Glomerular endothelial cell (primary cell): Measurements from ENCODE around the gene DYNC1I2. TPM values are rescaled to one million over a fixed set of nuclear protein-coding genes. Genes with fewer than 3 reads are reported as not detected.
A peak's percentile ranks its signal among the peaks of the same experiment; 100 is the strongest.
"Not testable (repeated sequence)": the region's sequence is repeated elsewhere in the genome, so short reads cannot be mapped to it uniquely, and the experiment has no call there.

Experiments
- DNase-seq: peaks from one replicate; pipeline ENCODE4 v3.0.0-alpha.2; 2011; ENCODE audit warnings: low read depth, low spot score; ENCODE audit errors: extremely low read depth
- total RNA-seq: library from RNA; depleted of rRNA; stranded (reverse); fragments of >200 nt; gene quantifications from 2 replicates; pipeline ENCODE4 v1.2.3, GENCODE V29; 2015

Gene DYNC1I2
- total RNA-seq, 1 donor from 2014 or later: 174 TPM

DNA sequence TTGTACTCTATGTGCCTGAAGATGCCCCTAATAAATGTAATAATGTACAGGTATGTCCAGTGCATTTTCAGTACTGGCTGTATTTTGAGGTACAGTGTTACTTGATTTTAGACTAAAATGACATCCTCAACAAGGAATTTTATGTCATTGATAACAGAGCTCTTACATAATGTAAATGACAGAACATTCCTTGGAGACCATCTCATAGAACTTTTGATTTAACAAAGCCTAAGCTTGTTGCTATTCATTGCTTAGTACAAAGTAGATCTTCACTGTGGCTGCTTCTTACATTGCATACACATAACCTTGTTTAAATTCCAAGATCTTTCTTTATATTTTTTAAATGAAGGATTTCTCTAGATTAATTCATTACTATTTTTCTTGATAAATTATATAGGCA, 24.1 kb downstream of the DYNC1I2 start:
- DNase-seq: no peak

DNA sequence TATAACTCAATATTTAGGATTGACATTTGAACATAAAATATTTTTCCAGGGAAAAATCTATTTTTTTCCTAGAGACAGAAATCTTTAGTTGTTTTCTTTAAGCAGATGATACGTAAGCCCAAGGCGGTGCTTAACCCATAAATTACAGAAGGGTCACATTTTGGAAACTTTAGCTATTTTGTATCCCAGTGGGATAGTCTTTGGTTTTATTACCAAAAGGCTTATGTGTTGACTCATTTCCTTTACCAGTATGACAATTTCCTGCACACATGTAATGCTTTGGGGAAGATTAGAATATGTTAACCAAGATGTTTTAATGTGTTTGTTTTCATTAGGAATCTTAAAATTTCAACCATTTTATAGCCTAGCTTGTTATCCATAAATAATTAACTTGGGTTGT, 24.8 kb downstream of the DYNC1I2 start:
- DNase-seq: peak; percentile 81

DNA sequence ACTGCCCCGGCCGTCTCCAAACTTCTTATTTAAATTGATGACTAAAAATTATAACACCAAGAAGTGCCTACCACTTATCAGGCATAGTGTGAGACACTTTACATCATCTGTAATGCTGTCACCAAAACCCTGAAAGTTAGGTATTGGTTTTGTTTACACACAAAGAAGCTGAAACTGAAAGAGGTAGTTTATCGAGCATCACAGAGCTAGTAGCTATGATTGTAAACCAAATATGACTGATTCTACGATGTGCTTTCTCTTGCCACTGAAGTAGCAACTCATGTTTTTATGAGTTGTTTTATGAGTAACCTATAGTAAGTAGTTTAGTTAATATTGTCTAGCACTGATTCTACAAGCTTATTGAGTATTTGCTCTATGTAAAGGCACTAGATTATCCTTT, 31.5 kb downstream of the DYNC1I2 start:
- no peak for DNase-seq

DNA sequence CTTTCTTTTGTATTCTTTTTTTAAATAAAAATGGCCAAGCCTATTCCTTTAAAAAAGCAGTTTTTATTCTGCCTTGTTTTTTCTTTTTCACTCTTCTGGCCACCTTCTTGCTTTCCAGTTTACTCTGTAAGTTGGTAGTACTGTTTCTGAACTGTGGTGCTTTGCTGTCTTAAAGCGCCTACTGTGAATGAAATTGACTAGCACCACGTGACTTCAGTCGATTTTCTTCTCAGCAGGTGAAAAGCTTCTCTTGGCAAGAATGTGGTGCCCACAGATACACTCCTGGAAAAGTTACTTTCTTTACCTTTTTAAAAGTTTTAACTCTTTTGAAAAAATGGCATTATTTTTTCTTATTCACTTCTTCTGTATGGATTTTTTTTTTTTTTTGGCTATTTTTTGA, 32.4 kb downstream of the DYNC1I2 start:
- DNase-seq: no peak

DNA sequence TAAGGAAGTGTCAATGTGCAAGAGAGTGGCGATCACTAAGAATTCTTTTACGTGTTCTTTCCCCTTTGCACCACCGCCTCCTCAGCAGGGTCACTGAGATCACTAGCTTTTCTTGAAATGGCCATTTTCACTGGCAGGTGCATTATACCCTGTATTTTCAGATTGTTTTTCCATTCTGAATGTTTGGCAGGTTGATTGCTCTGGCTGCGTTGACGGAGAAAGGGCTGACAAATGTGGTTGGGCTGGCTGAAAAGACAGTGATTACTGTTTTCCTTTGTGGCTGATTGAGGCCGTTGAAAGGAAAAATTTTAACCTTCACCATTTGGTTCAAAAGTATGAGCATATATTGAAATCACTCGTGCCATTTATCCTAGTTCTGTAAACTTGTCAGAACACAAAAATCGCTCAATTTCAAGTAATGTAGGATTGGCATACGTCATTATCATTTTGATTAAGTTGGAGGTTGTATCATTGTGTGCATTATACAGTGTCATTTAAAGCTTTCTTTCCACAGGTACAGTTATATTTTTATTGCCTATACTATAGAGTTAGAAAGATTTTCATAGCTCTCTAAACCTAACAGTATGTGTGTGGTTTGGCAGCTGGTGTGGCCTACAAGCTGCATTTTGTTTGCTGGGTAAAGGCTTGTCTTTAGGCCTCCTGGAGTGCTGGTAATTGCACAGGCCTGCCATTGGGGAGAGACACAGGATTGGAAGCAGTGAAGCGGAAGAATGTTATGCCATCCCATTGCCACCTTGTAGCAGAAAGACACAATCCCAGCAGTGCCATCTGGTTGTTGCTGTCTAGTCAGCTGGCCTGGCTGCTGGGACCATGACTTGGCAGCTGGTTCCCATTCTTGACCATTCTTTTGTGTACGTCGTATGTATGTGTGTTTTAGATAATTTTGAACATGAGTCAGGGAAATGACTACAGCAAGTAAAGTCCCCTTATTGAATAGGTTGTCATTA, 36.7 kb downstream of the DYNC1I2 start:
- DNase-seq: no peak

DNA sequence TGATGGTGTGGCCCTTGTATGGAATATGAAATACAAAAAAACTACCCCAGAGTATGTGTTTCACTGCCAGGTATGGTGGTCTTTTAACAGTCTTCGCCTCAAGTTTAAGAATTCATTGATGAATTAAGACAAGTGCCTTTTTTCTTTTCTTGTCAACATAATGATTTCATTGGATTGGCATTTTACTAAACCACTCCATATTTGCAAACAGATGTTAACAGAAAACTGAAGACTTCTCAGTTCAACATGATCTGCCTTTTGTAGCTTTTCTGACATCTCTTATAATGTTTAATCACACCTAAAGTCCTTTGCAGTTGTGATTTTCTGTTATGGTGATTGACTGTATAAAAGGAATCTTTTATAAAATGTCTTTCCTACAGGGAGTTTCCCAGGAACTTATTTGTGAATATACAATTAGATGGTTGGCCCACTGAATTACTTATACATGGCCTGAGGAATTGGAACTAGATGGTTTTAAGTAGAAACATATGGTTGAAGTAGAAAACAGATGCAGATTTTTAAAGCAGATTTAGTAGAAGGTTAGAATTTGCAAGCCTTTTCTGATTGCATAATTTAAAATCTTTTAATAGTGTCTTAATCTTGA, 39.7 kb downstream of the DYNC1I2 start:
- DNase-seq: no peak

DNA sequence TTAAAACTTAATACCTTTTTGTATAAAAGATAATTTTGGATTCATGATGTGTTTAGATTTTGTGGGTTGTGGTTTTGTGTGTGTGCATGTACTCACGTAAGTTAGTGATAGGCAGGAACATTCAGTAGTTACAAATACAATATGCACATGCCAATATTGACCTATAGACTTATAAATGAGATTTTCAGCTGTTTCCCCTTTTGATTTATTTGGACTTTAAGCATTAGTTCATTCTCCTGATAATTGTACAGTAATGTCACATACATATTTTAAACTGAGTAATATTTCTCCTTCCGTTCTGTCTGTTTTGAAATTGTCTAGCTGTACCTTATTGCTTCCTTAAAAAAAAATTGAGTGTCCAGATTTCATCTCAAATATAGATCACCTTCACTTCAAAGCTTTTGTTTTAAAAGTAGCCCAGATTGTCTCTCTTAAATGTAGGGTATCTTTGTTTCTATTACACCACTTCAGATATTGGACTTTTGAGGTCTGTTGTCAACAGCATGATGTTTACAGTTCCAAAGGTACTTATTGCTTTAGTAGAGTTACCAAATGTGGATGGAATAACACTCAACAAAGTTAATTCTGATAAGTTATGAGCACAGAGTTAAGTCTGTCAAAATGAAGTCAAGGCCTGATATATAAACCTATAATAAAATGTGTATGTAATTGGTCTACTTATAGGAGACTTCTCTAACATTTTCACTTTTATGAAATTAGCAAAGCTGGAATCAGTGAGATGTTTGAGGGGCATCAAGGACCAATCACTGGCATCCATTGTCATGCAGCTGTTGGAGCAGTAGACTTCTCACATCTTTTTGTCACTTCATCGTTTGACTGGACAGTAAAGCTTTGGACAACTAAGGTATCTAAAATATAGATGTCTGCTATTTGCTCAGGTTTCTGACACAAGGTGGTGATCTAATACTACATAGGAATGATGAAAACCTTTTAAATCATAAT, 42.0 kb downstream of the DYNC1I2 start:
- no peak for DNase-seq

DNA sequence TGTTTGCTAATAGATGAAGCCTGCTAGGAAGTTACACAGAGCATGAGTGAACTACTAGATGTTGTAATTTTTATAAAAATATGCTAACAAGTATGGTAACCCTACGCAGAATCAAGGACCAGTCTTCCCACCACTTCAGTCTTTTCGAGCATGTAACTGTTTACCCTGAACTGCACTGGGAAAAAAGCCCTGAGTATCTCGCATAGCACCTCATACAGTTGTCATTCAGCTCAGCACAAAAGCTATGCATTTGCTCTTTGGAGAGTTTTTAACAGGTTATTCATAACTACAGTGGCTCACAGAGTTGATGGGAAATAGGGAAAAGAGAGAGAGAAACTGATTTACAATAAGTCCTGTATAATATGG, 42.7 kb downstream of the DYNC1I2 start:
- no peak for DNase-seq

DNA sequence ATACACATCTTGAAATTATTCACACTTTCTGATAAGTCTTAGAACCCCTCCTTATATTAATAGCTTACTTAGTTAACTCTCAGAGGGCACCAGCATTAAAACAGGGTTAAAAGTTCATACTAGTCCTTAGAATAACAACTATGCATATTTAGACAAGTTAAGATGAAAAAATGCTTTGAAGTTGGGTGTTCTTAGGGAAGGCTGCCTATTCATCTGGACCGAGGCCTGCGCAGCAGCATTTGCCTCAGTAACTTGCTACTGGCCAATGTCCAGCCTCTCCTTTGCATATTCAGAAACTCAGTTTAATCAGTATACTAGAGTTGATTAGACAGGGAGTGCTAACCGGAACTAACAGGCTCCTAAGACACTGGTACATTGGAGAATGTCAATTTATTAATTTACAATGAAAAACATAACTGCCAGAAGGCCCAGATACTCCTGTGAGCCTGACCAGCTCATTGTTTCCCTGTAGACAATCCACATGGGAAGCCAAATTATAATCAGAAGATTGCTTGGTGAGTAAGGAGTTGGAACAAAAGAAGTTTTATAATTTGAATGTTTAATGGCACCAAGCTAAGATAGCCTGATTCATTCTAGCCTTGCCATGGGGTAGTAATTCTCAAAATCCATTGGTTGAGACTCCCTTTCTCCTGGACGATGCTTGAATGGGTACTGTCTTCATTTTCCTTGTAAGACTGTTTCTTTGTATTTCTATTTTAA, 48.9 kb downstream of the DYNC1I2 start:
- no peak for DNase-seq

DNA sequence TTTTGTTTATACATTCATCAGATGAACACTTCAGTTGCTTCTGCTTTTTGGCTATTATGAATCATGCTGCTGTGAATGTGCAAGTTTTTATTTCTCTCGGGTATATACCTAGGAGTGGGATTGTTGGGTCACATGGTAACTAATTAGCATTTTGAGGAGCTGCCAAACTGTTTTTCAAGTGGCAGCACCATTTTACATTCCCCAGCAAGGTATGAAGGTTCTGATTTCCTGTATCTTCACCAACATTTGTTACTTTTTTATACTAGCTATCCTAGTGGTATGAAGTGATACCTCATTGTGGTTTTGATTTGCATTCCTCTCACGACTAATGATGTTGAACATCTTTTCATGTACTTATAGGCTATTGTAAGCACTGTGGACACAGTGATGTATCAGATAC, 53.9 kb downstream of the DYNC1I2 start:
- no peak for DNase-seq

DNA sequence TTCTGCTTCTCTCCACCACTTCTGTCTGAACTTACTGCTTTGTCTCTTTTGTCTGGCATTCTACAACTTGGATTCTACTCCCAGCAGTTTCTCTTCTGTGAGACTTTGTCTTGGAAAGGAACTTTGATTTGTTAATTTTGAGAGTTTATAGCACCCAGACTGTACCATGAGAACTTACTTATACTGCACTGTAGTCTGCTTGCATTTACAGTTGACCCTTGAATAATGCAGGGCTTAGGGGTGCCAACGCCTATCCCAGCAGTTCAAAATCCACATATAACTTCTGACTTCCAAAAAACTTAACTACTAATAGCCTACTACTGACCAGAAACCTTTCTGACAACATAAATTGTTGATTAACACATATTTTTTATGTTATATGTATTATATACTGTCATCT, 55.5 kb downstream of the DYNC1I2 start:
- no peak for DNase-seq

DNA sequence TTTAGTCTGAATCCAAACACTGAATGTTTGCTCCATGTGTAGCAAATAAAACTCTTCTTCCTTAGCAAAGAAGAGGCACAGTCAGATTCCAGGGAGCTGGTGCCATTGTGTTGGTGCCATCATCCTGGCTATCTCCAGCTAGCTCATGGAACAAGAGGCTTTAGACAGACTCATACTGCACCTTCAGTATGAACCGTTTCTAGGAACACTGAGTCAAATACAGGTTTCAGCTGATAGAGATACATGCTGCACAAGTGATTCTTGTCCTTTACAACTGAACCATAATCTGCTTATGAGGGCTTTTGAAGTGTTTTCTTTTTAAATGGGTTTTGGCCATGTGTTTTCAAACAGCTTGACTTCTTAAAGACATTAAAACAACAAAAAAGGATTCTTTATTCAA, 57.9 kb downstream of the DYNC1I2 start:
- DNase-seq: no peak

DNA sequence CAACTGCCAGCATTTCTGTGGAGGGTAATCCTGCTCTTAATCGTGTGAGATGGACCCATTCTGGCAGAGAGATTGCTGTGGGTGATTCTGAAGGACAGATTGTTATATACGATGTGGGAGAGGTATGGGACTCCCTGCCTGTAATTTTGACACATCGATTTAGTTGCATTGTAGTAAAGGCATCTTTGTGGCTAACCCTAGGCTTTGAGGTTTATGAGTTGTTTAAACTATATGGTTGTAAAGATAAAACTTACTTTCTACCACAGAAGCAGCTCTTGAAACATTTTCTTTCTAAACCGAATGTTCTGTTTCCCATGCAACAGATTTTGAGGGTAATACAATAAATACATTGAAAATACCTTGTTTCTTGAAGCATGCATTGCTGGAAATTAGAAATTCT, 58.5 kb downstream of the DYNC1I2 start:
- DNase-seq: no peak

DNA sequence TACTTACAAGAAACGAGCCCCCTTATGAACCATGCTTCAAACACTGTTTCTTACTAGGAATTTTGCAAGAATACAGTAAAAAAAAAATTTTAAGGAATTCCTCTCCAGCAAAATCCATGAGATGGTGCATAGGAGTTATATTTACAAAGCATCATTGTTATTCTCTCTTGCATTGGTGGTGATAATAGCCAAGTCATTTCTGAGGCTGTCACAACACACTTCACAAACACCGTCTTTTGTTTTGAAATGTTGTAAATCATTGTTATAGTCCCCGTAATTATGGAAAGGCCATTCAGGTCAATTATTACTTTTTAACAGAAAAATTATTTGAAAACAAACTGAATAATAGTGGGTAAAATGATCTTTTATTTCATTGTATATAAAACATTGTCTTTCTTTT, 60.1 kb downstream of the DYNC1I2 start:
- no peak for DNase-seq

DNA sequence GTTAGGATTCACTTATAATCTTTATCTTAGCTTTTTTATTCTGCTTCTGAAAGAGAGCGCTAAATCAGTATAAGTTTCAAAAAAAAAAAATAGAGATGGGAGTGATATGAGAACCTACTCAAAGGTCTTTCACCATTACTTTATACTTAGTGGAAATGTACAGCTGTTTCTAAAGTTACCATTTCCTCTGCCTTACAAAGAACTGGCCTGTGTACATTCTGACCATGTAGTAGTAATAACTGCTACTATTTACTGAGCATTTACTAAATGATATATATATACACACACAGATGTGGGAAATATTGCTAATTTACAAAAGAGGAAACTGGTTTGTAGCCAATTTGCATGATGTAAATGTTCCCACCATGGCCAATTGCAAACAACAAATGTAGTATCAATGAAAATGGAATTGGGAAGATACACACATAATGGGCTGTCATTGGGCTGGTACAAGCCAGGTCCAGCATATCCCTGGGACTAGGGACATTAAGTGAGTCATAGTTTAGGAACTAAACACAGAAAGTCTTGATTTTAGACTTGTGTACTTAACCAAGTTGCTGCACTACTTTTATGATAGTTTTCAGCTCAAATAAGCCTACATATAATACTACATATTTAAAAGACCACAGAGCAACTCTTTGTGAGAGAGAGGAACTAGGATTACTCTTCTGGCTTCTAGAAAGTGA, 67.1 kb downstream of the DYNC1I2 start:
- DNase-seq: no peak

DNA sequence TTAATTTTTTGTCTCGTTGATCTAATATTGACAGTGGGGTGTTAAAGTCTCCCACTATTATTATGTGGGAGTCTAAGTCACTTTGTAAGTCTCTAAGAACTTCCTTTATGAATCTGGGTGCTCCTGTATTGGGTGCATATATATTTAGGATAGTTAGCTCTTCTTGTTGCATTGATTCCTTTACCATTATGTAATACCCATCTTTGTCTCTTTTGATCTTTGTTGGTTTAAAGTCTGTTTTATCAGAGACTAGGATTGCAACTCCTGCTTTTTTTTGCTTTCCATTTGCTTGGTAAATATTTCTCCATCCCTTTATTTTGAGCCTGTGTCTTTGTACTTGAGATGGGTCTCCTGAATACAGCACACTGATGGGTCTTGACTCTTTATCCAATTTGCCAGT, 71.5 kb downstream of the DYNC1I2 start:
- not testable (repeated sequence) for DNase-seq

DNA sequence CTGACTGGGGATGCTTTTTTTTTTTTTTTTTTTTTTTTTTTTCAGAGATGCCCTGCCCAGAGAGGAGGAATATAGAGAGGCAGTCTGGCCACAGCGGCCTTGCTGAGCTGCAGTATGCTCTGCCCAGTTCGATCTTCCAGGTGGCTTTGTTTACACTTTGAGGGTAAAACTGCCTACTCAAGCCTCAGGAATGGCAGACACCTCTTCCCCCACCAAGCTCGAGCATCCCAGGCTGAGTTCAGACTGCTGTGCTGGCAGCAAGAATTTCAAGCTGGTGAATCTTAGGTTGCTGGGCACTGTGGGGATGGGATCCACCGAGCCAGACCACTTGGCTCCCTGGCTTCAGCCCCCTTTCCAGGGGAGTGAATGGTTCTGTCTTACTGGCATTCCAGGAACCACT, 73.9 kb downstream of the DYNC1I2 start:
- not testable (repeated sequence) for DNase-seq

DNA sequence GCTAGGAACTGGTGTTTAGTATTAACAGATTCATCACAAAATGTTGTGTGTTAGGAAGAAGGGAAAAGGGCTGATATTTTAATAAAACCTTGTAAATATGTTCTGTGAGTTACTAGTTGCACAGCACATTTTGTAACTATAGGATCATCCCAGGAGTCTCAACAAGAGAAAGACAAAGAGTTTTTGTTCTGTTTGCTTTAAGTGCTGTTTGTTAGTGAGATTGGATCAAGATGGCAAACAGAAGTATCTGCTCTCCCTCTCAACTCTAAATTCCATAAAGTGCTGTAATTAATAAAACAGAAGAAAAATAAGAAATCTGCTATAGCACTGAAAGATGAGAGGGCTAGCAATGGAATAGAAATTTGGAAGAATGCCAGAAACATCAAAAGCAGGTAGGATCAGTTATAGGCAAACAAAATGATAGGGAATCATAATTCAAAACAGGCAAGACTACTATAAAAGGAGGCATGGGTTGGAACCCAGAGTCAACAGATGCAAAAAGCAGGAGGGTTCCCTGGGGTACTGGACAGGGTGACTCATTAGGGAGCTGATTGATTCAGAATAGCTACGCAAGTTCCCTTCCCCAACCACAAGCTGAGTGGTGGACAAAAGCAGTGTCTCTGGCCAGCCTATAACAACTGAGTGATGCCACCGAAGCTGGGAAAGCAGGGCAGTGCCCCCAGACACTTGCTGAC, 75.8 kb downstream of the DYNC1I2 start:
- no peak for DNase-seq

DNA sequence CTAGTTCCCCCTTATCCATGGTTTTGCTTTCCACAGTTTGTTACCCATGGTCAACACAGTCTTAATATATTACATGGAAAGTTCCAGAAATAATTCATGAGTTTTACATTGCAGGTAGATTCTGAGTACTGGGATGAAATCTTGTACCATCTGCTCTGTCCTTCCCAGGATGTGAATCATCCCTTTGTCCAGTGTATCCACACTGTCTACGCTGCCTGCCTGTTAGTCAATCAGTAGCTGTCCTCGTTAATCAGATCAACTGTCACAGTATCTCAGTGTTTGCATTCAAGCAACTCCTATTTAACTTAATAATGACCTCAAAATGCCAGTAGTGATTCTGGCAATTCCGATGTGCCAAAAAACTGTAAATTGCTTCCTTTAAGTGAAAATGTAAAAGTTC, 76.3 kb downstream of the DYNC1I2 start:
- DNase-seq: no peak
